HG03039 (cell line): Measurements from ENCODE around the gene FAM131A.
A peak's percentile ranks its signal among the peaks of the same experiment; 100 is the strongest.

Source experiments
- ATAC-seq: cut with Tn5 transposase; IDR thresholded peaks from one replicate; pipeline ENCODE4 v1.9.1; 2021; ENCODE audit warnings: mild to moderate bottlenecking, moderate library complexity; ENCODE audit not compliant: unreplicated experiment

The FAM131A gene, protein sequence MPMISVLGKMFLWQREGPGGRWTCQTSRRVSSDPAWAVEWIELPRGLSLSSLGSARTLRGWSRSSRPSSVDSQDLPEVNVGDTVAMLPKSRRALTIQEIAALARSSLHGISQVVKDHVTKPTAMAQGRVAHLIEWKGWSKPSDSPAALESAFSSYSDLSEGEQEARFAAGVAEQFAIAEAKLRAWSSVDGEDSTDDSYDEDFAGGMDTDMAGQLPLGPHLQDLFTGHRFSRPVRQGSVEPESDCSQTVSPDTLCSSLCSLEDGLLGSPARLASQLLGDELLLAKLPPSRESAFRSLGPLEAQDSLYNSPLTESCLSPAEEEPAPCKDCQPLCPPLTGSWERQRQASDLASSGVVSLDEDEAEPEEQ

GRCh38 chr3:184337399-184337714 lies at the start of gene FAM131A:
TSS of gene FAM131A (plus strand) at chr3:184337600. CDS start at chr3:184337631, 31 bp downstream.
- no peak for ATAC-seq

- no peak for ATAC-seq
Measured at GRCh38 chr3:184289426-184289938, 47.9 kb upstream of the FAM131A start.

DNA sequence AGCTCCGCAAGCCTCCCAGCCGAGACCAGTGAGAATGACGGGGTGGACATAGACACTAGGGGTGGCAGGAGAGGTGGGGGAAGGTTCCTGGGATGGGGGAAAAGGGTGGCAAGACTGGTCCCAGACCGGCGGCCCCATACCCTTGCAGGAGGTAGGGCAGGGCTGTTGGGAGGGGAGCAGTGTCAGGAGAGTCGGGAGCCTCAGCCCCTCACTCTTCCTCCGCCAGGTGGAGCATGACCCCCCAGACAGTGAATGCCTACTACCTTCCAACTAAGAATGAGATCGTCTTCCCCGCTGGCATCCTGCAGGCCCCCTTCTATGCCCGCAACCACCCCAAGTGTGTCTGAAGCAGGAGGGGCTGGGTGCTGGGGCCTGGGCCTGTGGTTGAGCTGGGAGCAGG lies 47.1 kb upstream of the FAM131A start:
- no peak for ATAC-seq

- no peak for ATAC-seq
Measured at GRCh38 chr3:184291044-184291737, 46.2 kb upstream of the FAM131A start.

DNA sequence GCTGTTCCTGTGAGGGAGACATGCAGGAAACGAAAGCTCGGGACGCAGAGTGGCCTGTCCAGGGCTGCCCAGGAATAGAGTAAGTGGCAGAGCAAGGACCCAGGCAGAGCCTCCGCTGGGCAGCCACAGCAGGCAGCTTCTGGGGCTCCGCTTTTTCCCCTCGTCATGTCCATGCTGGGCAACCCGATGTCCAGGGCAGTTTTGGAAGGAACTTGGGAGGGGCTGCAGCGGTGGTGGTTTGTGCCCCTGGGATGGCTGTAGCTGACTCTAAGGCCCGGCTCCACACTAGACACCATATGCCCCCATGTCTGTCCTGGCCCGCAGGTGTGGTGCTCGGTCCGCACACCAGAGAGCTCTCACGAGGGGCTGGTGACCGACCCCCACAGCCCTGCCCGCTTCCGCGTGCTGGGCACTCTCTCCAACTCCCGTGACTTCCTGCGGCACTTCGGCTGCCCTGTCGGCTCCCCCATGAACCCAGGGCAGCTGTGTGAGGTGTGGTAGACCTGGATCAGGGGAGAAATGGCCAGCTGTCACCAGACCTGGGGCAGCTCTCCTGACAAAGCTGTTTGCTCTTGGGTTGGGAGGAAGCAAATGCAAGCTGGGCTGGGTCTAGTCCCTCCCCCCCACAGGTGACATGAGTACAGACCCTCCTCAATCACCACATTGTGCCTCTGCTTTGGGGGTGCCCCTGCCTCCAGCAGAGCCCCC lies 45.5 kb upstream of the FAM131A start:
- no peak for ATAC-seq

GRCh38 chr3:184295771-184296170 lies 41.6 kb upstream of the FAM131A start:
- no peak for ATAC-seq

- no peak for ATAC-seq
Measured at GRCh38 chr3:184296616-184297015, 40.8 kb upstream of the FAM131A start.

DNA sequence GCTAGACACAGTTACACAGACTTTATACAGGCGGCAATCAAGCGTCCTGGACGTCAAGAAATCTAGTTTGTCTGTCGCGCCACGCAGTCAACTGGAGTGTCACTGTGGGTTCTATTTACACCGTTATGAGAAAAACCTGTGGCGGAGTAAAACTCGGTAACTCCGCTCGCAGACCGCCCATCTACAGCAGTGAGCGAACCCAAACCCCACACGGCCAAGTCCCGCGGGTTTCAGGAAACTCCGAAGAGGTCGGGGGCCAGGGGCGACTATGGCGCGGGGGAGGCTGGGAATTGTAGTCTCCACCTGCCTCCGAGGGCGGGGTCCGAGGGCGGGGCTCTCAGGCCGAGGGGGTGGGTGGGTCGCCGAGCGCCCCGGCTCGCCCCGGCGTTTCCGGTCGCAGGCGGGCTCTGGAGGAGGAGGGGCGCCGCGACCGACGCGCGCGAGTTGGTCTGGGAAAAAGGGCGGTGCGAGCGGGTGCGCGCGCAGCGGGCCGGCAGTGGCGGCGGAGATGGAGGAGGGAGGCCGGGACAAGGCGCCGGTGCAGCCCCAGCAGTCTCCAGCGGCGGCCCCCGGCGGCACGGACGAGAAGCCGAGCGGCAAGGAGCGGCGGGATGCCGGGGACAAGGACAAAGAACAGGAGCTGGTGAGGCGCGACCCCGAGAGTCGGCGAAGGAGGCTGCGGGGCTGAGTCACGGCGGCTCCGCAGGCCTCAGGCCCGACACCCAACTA lies 38.5 kb upstream of the FAM131A start, which contains the start of gene PSMD2:
TSS of gene PSMD2 (plus strand) at position 483 of the 729 bp plus-strand sequence. CDS start at position 509, 26 bp downstream.
- ATAC-seq: peak; percentile 91

- ATAC-seq: no peak
Measured at GRCh38 chr3:184299488-184300377, 37.7 kb upstream of the FAM131A start.

- no peak for ATAC-seq
Measured at GRCh38 chr3:184300378-184300720, 37.1 kb upstream of the FAM131A start.

- ATAC-seq: no peak
Measured at GRCh38 chr3:184305577-184305976, 31.8 kb upstream of the FAM131A start.

- no peak for ATAC-seq
Measured at GRCh38 chr3:184306341-184306972, 30.9 kb upstream of the FAM131A start.

DNA sequence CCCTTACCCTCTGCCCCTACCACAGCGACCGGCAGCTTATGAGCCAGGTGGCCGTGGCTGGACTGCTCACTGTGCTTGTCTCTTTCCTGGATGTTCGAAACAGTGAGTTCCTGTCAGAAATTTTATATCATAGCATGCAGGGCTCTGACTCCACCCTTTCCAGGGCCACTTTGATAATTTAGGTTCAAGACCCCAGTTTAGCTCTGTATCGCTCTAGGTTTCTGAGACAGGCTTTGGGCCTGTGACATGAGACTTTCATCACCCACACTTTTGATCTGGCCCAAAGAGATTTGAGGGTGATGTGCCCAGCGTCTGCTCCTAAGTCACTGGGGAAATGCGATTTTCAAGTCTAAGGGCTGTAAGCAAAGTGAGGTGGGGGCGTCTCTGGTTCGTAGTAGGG lies 29.5 kb upstream of the FAM131A start:
- no peak for ATAC-seq

DNA sequence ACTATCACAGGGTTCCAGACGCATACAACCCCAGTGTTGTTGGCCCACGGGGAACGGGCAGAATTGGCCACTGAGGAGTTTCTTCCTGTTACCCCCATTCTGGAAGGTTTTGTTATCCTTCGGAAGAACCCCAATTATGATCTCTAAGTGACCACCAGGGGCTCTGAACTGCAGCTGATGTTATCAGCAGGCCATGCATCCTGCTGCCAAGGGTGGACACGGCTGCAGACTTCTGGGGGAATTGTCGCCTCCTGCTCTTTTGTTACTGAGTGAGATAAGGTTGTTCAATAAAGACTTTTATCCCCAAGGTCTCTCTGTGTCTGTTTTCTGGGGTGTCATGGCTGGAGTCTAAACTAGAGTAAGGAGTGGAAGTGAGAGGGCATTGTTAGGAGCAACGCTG lies 28.7 kb upstream of the FAM131A start:
- no peak for ATAC-seq

- no peak for ATAC-seq
Measured at GRCh38 chr3:184311633-184312032, 25.8 kb upstream of the FAM131A start.

- ATAC-seq: peak; percentile 75
Measured at GRCh38 chr3:184314363-184314699, 23.1 kb upstream of the FAM131A start, which contains the start of gene EIF4G1. TSS of gene EIF4G1 (plus strand) at chr3:184314606. CDS start at chr3:184315797, 1,191 bp downstream.

- ATAC-seq: peak; percentile 42
Measured at GRCh38 chr3:184314700-184315542, 22.5 kb upstream of the FAM131A start.

GRCh38 chr3:184315543-184315867 lies 21.9 kb upstream of the FAM131A start:
- ATAC-seq: no peak
